K562 (cell line): ENCODE data around the gene EEF1AKMT4. TPM values are rescaled to one million over a fixed set of nuclear protein-coding genes. Genes with fewer than 3 reads are reported as not detected.
A peak's percentile ranks its signal among the peaks of the same experiment; 100 is the strongest.

Experiments used
- CBX1 ChIP-seq: sonication (generic); IDR thresholded peaks from 2 replicates; pipeline ENCODE4 v1.6.1; 2016; ENCODE audit warnings: antibody characterized with exemption, low read depth, mild to moderate bottlenecking
- CTBP1 ChIP-seq: fragments of 450-650 bp; IDR thresholded peaks from 2 replicates; pipeline ENCODE4 v1.6.1; 2016; ENCODE audit warnings: borderline replicate concordance
- PYGO2 ChIP-seq: fragments of 450-650 bp; IDR thresholded peaks from 2 replicates; pipeline ENCODE4 v1.6.1; 2016; ENCODE audit warnings: mild to moderate bottlenecking, missing genetic modification characterization, moderate library complexity, missing compliant biosample characterization
- RAD21 ChIP-seq, 2 experiments: fragments of 250-450 bp in 1 of 2; fragments of 450-650 bp in 1 of 2; sonication (Bioruptor Pico) in 1 of 2; formaldehyde crosslinking in 1 of 2; IDR thresholded peaks in 1 of 2; conservative IDR thresholded peaks in 1 of 2; 2 replicates each; pipeline versions ENCODE4 v1.4.0 to v1.8.0; 2020 to 2022; ENCODE audit warnings: mild to moderate bottlenecking in 2 of 2, moderate library complexity in 1 of 2
- REST ChIP-seq, 2 experiments: fragments of 450-650 bp; formaldehyde crosslinking in 1 of 2; IDR thresholded peaks; 2 replicates each; pipeline versions ENCODE4 v1.4.0 to v1.6.1; 2014 to 2020; ENCODE audit warnings: mild to moderate bottlenecking in 2 of 2, borderline replicate concordance in 1 of 2, low read depth in 1 of 2
- VEZF1 ChIP-seq: fragments of 200-800 bp; sonication (Bioruptor generic); IDR thresholded peaks from 2 replicates; pipeline ENCODE4 v1.6.1; 2017; ENCODE audit warnings: missing genetic modification characterization, missing compliant biosample characterization
- ZBTB7A ChIP-seq: IDR thresholded peaks from 2 replicates; pipeline ENCODE4 v1.6.1; 2011; ENCODE audit warnings: low read depth, mild to moderate bottlenecking, low read length, moderate library complexity, borderline replicate concordance; ENCODE audit not compliant: control insufficient read depth
- ZNF212 ChIP-seq: fragments of 450-650 bp; formaldehyde crosslinking; IDR thresholded peaks from 2 replicates; pipeline ENCODE4 v1.4.0; 2020; ENCODE audit warnings: mild to moderate bottlenecking
- polyA plus RNA-seq, 8 experiments: library from polyadenylated mRNA; depleted of rRNA in 4 of 8; stranded (reverse) in 5 of 8; unstranded in 3 of 8; fragments of >200 nt; fragmentation: Nextera tagmentation in 2 of 8; fragmentation: Illumina TruSeq in 1 of 8; extraction: Ambion mirVana in 2 of 8; extraction: Trizol in 1 of 8; gene quantifications; 2 replicates each; pipeline versions ENCODE4 v1.2.1 to v1.2.3, GENCODE V29; 2011 to 2014; ENCODE audit warnings: inconsistent platforms in 1 of 8, missing spikeins in 1 of 8
- total RNA-seq, 7 experiments: library from RNA; depleted of rRNA in 6 of 7; stranded (reverse); fragments of >200 nt in 6 of 7; fragmentation: Illumina TruSeq in 2 of 7; extraction: Trizol in 2 of 7; gene quantifications; 2 replicates each; pipeline versions ENCODE4 v1.2.1 to v1.2.3, GENCODE V29; 2011 to 2021; ENCODE audit warnings: low replicate concordance in 1 of 7

Gene EEF1AKMT4
- total and polyA plus RNA-seq, 9 of the 15 experiments (the other 6 are each of a cell fraction or from before 2014, with no cell fraction given): 10.3 to 49.4 (median 18.9) TPM

- TF ChIP-seq REST (IDR thresholded peaks at IDR 0.05; ENCODE audit: borderline replicate concordance) (peak; percentile 37; the same call in 1 of the 2 replicates), REST (CRISPR knock-in tag; IDR thresholded peaks at IDR 0.05; ENCODE audit: low read depth) (no peak), CTBP1 (peak; percentile 51; the same call in 1 of the 2 replicates), PYGO2 (no peak), ZBTB7A (peak; percentile 68), RAD21 (CRISPR knock-in tag; conservative IDR thresholded peaks at IDR 0.05 in 1 of 2, IDR thresholded peaks at IDR 0.05 in 1 of 2) (peak; percentile 32 to 56; a peak in 3 of 4 replicates), ZNF212 (CRISPR knock-in tag) (no peak), VEZF1 (CRISPR knock-in tag) (0 out of 2 replicates have a peak, but pooled peaks have one; percentile 11), CBX1 (no peak)
Measured at GRCh38 chr3:184227481-184227935, 22.0 kb upstream of the EEF1AKMT4 start (continued).
